Measurements from ENCODE around the gene OR4M1.
"Not testable (repeated sequence)": the region's sequence is repeated elsewhere in the genome, so short reads cannot be mapped to it uniquely, and the experiment has no call there.

OR4M1 gene, protein sequence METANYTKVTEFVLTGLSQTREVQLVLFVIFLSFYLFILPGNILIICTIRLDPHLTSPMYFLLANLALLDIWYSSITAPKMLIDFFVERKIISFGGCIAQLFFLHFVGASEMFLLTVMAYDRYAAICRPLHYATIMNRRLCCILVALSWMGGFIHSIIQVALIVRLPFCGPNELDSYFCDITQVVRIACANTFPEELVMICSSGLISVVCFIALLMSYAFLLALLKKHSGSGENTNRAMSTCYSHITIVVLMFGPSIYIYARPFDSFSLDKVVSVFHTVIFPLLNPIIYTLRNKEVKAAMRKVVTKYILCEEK

DNA sequence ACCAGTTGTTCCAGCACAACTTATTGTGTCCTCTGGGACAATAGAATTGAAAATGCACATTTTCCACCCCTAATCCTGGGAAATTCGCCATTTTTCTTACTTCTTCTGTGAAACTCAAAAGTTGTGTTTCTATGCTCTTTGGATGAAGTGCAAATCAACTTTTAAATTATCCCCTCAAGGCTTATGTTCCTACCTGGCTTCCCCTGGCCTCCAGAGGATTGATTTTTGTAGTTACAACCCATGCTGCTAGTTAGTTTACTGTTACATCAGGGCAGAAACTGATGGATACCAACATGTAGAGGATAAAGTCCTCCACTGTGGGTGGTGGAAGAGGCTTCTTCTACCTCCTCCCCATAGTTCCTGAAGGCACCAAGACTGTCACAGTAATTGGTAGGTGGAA lies at the start of gene OR4M1:
Gene OR4M1, plus strand, starts transcription at position 301 of the 400 bp plus-strand sequence. CDS start 6,819 bp downstream, outside the sequence.
- not testable (repeated sequence) for DNase-seq

DNA sequence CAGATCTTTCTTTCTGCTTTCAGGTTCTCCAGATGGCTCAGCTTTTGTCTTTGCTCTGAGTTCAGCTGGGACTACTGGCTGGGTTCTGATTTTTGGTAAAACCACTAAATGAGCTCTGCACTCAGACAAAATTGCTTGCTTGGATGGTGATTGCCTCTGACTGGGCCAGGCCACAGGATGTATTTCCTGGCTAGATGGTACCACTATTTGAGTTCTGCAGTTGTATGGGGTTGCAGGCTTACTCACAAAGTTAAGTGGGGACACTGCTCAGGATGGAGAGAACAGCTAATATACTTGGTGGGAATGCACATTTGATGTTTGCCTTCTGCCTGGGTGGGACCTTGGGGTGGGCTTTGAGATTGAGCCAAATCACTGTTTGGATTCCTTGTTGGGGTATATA lies 43.9 kb upstream of the OR4M1 start:
- no peak for DNase-seq

DNA sequence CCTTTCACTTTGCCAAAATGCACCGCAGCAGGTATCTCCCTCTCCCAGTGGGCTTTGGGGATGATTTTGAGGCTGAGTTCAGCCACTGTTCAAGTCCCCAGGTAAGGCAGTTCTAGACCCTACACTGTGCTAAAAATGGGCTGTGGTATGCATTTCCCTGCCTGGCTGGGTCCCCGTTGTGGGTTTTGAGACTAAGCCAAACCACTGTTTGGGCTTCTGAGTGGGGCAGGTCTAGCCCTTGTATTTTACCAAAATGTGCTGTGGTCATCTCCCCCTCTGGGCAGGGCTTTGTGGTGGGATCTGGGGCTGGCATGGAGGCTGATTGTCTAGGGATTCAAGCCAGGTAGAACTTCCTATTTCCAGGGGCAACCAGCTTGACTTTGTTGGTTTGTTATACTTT lies 43.5 kb upstream of the OR4M1 start:
- no peak for DNase-seq

DNA sequence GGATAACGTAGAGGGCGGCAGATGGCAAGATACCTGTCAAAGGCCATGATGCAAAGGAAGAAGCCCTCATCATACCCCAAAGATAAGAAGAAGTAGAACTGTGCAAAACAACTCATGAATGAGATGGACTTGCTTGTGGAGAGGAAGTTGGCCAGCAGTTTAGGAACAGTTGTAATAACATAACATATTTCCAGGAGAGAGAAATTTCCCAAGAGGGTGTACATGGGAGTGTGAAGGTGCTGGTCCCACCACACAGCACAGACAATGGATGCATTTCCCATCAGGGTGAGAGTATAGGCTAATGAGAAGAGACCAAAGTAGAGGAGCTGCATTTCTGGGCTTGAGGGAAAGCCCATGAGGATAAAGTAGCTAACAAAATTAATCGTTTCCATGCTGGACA lies 39.4 kb upstream of the OR4M1 start:
- DNase-seq: not testable (repeated sequence)

DNA sequence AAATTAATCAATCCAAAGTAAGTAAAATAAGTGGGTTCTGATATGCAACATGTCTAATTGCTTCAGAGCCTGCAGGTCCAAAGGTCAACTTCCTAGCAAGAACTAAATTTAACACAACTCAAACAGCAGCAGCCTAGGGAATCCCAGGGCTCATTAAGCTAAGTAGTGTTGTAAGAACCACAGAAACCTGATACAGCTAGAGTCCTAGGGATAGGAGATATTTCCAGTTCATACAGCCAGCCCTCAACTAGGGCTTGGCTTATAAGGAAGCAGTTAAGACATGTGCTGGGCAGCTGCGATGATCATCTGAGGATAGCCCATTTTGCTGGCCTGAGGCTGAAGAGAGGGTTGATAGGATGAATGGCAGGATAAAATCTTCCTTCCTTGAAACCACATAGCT lies 30.0 kb upstream of the OR4M1 start, which contains the start of gene OR4Q3:
Gene OR4Q3, plus strand, starts transcription at position 316 of the 400 bp plus-strand sequence.
- DNase-seq: no peak

DNA sequence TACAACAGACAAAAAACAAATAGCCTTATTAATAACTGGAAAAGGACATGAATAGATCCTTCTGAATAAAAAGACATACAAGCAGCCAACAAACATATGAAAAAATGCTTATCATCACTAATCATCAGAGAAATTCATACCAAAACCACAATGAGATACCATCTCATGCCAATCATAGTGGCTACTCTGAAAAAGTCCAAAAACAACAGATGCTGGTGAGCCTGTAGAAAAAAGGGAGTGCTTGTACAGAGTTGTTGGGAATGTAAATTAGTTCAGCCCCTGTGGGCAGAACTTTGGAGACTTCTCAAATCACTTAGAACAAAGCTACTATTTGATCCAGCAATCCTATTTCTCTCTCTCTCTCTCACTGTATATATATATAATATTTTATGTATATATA lies 21.0 kb upstream of the OR4M1 start:
- not testable (repeated sequence) for DNase-seq

DNA sequence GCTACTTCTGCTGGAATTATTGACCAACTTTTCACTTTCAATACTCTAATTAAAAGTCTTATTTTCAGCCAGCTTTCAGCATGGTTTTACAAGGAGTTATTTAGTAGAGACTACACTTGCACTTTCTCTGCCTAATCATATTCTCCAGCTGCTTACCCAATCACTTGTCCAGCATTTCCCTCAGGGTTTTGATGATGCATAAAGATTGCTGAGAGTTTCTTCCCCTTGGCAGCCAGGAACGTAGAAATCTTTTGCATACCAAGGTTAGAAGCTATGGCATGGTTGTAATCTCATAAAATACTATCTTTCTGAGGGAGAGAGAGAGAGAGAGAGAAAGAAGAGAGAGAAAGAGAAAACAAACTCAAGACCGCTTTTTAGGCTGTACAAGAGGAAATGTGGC lies 19.1 kb upstream of the OR4M1 start:
- DNase-seq: no peak

DNA sequence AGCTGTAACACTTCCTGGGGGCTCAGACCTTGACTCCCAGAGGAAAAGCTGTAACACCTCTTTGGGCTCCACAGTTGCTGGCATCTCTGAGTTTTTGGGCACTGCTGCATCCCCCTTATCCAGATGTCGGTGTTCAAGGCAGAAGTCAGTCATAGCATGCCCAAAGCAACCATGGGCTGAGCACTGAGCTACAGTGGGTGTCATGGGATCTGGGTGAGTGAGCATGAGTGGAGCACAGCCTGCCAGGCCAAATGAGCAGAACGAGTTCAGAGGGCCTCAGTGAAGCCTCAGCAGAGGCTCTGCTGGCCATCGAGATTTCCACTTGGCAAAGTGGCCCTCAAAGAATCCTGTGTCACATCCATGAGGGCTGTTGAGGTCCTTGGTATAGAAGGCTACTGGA lies 1.8 kb upstream of the OR4M1 start:
- DNase-seq: not testable (repeated sequence)

DNA sequence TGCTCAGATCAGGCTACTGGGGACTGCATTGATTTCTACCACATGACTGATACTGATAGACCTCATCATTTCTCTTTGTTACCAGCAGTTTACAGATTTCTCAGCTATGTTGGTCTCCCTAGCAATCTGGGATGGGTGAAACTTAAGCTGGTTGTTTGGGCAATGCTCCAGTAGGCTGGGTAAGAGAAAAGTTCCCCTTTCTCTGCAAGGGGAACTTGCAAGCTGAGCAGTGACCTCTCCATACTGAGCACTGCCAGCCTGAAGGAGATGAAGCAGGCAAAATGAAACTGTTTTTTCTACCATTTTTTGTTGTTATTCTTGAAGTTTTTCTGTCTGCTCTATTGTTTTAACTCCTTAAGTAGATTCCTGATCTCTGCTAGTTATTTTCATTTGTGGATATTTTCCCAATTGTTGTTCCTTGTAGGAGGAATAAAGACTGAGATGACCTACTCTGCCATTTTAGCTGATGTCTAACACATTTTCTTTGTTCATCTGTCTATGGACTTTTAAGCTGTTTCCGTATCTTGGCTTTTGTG lies 1.3 kb upstream of the OR4M1 start:
- DNase-seq: no peak

DNA sequence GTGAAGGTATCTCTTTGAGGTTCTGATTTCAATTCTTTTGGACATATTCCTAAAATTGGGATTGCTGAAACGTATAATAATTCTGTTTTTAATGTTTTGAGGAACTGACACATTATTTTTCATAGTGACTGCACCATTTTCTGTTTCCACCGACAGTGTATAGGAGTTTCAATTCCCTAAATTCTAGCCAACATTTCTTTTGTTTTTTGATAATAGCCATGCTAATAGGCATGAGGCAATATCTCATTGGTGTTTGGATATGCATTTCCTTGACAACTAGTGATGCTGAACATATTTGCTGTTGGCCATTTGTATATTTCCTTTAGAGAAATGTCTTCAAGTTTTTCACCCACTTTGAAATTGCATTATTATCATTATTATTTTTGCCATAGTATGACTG lies 850 bp upstream of the OR4M1 start:
- not testable (repeated sequence) for DNase-seq

DNA sequence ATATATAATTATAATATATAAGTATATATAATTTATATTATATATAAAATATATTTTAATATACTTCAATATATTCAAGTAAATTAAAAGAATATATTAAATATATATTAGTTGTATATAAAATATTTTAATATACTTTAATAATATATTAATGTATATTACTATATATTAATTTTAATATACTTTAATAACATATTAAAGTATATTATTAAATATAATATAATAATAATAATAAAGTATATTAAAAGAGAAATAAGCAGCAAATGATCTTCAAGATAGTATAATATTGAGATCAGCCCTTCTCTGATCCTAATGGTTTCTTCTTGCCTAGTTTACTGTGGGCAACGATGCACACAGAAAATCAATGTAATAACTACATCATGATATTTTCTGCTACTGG lies 2.3 kb downstream of the OR4M1 start:
- DNase-seq: no peak

DNA sequence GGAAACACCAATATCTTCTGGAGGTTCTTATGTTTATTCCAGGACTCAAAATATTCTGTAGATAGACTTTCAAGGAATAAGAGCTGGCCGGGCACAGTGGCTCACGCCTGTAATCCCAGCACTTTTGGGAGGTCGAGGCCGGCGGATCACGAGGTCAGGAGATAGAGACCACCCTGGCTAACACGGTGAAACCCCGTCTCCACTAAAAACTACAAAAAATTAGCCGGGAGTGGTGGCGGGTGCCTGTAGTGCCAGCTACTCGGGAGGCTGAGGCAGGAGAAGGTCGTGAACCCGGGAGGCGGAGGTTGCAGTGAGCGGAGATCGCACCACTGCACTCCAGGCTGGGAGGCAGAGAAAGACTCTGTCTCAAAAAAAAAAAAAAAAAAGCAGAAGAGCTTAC lies 12.5 kb downstream of the OR4M1 start:
- DNase-seq: not testable (repeated sequence)

DNA sequence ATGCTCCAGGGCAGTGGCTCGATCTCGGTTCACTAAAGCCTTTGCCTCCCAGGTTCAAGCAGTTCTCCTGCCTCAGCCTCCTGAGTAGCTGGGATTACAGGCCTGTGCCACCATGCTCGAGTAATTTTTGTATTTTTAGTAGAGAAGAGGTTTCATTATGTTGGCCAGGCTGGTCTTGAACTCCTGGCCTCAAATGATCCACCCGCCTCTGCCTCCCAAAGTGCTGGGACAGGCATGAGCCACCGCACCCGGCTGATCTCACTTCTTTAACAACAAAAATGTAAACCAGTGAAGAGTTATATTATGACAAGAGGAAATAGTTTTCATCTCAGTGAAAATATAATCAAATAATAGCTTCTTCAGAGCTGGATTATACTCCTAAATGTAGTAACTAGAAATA lies 14.0 kb downstream of the OR4M1 start:
- DNase-seq: not testable (repeated sequence)

DNA sequence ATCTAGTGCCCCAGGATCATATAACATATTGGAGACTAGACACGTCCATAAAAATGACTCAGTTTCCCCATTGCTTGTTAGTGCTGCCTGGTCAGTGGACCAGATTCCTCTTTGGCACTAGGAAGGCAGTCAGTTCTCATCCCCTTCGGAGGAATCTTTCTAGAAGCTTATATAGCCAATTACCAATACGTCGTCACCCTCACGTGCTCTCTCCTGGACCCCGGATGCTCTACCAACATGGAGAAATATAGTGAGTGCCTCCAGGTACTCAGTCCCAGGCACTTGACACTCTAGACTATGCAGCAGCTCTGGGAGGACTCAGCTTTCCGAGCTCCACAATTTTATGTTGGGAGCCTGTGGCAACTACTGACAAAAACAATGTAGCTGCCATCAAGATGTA lies 14.8 kb downstream of the OR4M1 start:
- DNase-seq: not testable (repeated sequence)

DNA sequence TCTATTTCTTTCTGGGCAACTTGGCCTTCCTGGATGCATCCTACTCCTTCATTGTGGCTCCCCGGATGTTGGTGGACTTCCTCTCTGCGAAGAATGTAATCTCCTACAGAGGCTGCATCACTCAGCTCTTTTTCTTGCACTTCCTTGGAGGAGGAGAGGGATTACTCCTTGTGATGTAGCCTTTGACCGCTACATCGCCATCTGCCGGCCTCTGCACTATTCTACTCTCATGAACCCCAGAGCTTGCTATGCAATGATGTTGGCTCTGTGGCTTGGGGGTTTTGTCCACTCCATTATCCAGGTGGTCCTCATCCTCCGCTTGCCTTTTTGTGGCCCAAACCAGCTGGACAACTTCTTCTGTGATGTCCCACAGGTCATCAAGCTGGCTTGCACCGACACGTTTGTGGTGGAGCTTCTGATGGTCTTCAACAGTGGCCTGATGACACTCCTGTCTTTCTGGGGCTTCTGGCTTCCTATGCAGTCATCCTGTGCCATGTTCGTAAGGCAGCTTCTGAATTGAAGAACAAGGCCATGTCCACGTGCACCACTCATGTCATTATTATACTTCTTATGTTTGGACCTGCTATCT lies 23.3 kb downstream of the OR4M1 start:
- DNase-seq: not testable (repeated sequence)

DNA sequence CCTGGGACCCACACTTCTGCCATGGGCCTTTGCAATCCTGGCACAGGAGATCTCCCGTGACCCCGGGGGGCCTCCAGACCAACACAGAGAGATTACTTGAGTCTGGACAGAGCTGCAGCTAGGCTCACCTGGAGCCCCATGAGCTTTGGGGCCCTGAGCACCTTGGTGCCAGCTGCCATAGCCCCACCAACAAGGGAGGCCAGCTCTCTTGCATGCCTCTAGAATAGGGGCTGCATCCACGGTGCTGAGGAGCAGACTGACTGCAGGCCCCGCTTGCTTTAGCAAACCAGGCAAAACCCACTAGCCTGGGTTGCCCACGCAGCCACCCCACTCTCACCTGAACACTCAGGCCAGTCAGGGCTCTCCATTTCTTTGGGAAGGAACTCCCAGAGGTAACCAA lies 26.6 kb downstream of the OR4M1 start:
- peak; percentile 10 for DNase-seq

DNA sequence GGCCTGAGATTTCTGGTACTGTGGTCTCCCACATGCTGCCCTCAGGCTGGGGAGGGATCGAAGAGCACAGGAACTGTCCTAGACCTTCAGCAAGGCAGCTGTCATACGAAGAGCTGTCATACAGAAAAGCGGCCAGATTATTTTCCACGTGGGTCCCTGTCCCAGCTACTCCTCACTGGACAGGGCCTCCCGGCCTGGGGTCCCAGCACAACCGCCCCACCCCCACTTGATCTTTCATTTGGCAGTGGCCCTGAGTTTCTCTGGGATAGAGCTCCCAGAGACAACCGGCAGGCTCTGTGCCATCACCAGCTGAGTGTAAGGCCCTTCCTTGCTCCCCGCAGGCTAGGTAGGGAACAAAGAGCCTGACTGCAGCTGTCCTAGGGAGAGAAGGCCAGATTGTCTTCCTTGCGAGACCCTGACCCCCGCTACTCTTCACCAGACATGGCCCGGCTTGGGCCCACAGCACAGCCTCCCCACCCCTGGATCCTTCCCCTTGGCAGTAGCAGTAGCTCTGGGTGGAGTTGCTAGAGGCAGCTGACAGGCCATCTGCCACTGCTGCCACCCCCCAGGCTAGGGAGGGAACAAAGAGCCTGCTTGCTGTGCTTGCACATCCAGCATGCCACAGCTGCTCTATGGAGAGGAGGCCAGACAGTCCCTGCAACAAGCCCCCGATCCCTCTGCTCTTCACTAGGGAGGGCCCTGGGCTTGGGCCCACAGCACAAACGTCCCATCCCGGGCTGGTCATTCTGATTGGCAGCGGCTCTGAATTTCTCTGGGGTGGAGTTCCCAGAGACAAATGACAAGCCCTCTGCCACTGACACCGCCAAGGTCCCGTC lies 27.2 kb downstream of the OR4M1 start:
- no peak for DNase-seq

DNA sequence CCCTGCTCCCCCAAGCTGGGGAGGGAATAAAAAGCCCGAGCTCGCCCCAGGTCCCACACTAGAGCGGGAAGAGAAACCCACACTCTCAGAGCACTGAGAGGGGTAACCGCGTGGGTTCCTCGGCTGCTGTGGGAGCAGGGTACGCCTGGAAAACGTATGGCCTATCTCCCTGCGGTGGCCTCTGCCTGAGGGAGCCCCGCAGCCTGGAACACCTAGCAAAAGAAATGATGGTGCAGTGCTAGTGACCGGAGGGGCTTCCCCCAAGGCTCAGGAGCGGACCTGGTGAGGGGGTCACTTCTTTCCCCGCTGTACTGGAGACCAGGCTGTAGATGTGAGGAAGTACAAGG lies 27.8 kb downstream of the OR4M1 start:
- DNase-seq: no peak

DNA sequence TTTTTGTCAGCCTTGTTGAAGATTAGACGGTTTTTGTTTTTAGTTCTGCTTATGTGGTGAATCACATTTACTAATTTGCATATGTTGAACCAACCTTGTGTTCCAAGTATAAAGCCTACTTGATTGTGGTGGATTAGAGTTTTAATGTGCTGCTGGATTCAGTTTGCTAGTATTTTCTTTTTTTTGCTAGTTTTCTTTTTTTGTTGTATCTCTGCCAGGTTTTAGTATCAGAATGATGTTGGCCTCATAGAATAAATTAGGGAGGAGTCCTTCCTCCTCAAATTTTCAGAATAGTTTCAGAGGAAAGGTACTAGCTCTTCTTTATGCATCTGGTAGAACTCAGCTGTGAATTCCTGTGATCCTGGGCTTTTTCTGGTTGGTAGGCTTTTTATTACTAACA lies 30.2 kb downstream of the OR4M1 start, which contains the start of gene OR4N2:
Gene OR4N2, plus strand, starts transcription at position 301 of the 400 bp plus-strand sequence. CDS start 23,679 bp downstream, outside the sequence.
- DNase-seq: not testable (repeated sequence)

DNA sequence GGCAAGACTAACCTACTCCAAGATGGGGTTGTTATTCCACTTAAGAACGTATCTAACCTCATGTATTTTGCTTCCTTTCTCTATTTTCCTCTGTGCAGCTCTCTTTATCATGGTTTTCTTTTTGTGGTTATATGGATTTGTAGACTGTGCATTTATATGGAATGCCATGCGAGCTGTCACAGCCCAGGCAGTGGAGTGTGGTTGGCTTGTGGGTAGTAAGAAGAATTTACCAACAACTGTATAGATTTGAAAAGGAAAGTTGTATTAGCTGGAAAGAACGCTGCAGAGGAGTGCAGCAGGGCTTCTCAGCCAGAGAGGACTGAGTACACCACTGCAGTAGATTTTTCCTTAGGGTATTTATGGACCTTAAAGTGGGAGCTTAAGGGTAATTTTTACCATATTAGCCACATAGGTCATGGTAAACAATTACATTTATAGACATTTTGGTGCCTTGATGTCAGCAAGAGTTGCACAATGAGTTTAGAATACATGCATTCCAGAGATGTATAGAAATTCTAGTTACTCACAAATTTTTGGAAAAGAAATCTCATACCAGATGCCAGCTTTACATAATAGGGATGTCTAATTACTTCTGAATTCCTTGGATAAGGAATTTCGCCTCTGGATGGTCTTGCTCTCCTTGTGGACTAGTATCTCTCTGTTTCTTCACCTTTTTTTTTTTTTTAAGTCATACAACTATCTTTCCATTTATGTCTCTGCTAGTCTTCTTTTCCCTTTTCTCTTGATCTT lies 40.0 kb downstream of the OR4M1 start:
- DNase-seq: not testable (repeated sequence)

DNA sequence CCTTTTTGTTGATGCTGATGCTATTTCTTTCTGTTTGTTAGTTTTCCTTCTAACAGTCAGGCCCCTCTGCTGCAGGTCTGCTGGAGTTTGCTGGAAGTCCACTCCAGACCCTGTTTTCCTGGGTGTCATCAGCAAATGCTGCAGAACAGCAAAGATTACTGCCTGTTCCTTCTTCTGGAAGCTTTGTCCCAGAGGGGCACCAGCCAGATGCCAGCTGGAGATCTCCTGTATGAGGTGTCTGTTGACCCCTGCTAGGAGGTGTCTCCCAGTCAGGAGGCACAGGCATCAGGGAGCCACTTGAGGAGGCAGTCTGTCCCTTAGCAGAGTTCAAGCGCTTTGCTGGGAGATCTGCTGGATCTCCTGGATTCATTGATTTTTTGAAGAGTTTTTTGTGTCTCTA lies 46.6 kb downstream of the OR4M1 start:
- not testable (repeated sequence) for DNase-seq

DNA sequence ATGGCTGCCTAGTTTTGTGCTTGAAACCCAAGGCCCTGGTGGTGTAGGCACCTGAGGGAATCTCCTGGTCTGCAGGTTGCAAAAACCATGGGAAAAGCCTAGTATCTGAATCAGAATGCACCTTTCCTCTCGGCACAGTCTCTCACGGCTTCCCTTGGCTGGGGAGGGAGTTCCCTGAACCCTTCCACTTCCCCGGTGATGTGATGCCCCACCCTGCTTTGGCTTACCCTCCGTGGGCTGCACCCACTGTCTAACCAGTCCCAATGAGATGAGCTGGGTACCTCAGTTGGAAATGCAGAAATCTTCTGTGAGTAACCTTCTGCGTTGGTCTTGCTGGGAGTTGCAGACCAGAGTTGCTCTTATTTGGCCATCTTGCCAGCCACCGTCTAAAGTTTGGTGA lies 47.7 kb downstream of the OR4M1 start:
- not testable (repeated sequence) for DNase-seq

DNA sequence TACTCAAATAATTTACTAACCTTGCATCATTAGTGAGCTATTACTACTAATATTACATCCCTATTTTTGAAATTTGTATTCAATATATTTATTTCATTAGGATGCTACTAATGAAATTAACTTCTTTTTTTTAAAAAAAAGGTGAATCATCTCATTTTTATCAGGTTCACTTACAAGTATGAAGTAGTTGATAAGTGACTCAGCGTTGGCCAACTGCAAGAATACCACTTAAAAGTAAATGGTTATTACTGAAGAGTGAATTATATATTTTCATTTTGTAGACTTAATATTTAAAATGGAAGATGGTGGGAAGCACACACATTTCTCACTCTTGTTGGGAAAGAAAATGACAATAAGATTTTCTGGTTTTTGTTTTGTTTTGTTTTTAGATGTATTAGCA lies 49.9 kb downstream of the OR4M1 start:
- no peak for DNase-seq
